GM12878 (cell line): ENCODE results near the gene NR2C2AP. TPM values are rescaled to one million over a fixed set of nuclear protein-coding genes. Genes with fewer than 3 reads are reported as not detected.

Experiments
- ATAC-seq: fragments of 200-7000 bp; cut with Tn5 transposase; 3 replicates; pipeline ENCODE4 v1.9.1; 2020; ENCODE audit warnings: mild to moderate bottlenecking, moderate library complexity
- BruUV-seq: library from RNA; stranded (reverse); fragments of 400-500 nt; replicated peaks from 2 replicates; lab custom pipeline; 2021; lab: Mats Ljungman, UMichigan
- CTCF ChIA-PET: fragments of 300-600 bp; sonication (Branson Sonifier 250); formaldehyde crosslinking; extraction: SDS; loops from one replicate; lab custom pipeline; 2021; ENCODE audit warnings: inconsistent platforms; lab: Yijun Ruan, JAX
- POLR2A ChIA-PET: fragments of 350-600 bp; formaldehyde crosslinking; extraction: SDS; loops from one replicate; lab custom pipeline; 2021; ENCODE audit warnings: inconsistent platforms; lab: Charles Lee
- RAD21 ChIA-PET: fragments of 300-600 bp; sonication (Branson Sonifier 250); formaldehyde crosslinking; loops from one replicate; lab custom pipeline; 2023; ENCODE audit warnings: antibody characterized with exemption; ENCODE audit not compliant: unreplicated experiment; lab: Charles Lee
- SMC1A ChIA-PET: fragments of 300-600 bp; sonication (Branson Sonifier 250); formaldehyde crosslinking; loops from one replicate; lab custom pipeline; 2023; ENCODE audit not compliant: unreplicated experiment, uncharacterized antibody; lab: Charles Lee
- DNase-seq: peaks from one replicate; pipeline ENCODE4 v3.0.0-alpha.2; 2011; ENCODE audit warnings: low read depth, low spot score
- FAIRE-seq: peaks from 3 replicates; lab custom pipeline; 2011; peaks lifted over from hg19 to GRCh38; lab: Jason Lieb, UNC
- H2AFZ ChIP-seq: 2 replicates; pipeline ENCODE4 v1.6.0; 2011; ENCODE audit warnings: low read depth, low read length, control low read depth; ENCODE audit not compliant: control insufficient read depth
- H3K27ac ChIP-seq: 2 replicates; pipeline ENCODE4 v1.5.1; 2011; ENCODE audit warnings: control low read depth; ENCODE audit not compliant: control insufficient read depth, insufficient read depth
- H3K27me3 ChIP-seq, 2 experiments: replicated peaks in 1 of 2; 2 replicates each; pipeline versions ENCODE4 v1.6.0 to v1.6.1; 2011; ENCODE audit warnings: low read length in 1 of 2; ENCODE audit not compliant: control insufficient read depth in 2 of 2, insufficient read depth in 2 of 2
- H3K36me3 ChIP-seq, 2 experiments: 2 replicates each; pipeline ENCODE4 v1.5.1; 2011; ENCODE audit warnings: low read length in 1 of 2; ENCODE audit not compliant: control insufficient read depth in 2 of 2, insufficient read depth in 2 of 2
- H3K4me1 ChIP-seq: 2 replicates; pipeline ENCODE4 v1.6.1; 2011; ENCODE audit warnings: mild to moderate bottlenecking, low read length, moderate library complexity, mixed read lengths; ENCODE audit not compliant: control insufficient read depth, insufficient read depth
- H3K4me2 ChIP-seq: 2 replicates; pipeline ENCODE4 v1.6.0; 2011; ENCODE audit warnings: control low read depth; ENCODE audit not compliant: control insufficient read depth, insufficient read depth
- H3K4me3 ChIP-seq: fragments of 200-600 bp; sonication (generic); 2 replicates; pipeline ENCODE4 v1.5.1; 2016
- H3K79me2 ChIP-seq: 2 replicates; pipeline ENCODE4 v1.6.0; 2011; ENCODE audit warnings: low read length; ENCODE audit not compliant: control insufficient read depth, insufficient read depth
- H3K9ac ChIP-seq: 2 replicates; pipeline ENCODE4 v1.8.0; 2011; ENCODE audit warnings: low read length, control low read depth, mixed read lengths; ENCODE audit not compliant: control insufficient read depth, insufficient read depth
- H3K9me3 ChIP-seq: replicated peaks from 3 replicates; pipeline ENCODE4 v1.5.1; 2011; ENCODE audit warnings: mild to moderate bottlenecking, low read length; ENCODE audit not compliant: control insufficient read depth, insufficient read depth
- H4K20me1 ChIP-seq: 2 replicates; pipeline ENCODE4 v1.6.0; 2011; ENCODE audit not compliant: control insufficient read depth, insufficient read depth
- ASH2L ChIP-seq: fragments of 300-600, 200-600 bp; sonication (generic); IDR thresholded peaks from 2 replicates; pipeline ENCODE4 v1.6.1; 2017; ENCODE audit warnings: low read depth, mild to moderate bottlenecking, borderline replicate concordance
- BMI1 ChIP-seq: fragments of 450-650 bp; IDR thresholded peaks from 2 replicates; pipeline ENCODE4 v1.6.1; 2016; ENCODE audit warnings: mild to moderate bottlenecking, moderate library complexity, borderline replicate concordance
- CREM ChIP-seq: IDR thresholded peaks from 2 replicates; pipeline ENCODE4 v1.6.1; 2014; ENCODE audit warnings: antibody characterized with exemption, low read depth
- FOS ChIP-seq: IDR thresholded peaks from 3 replicates; pipeline ENCODE4 v1.6.1; 2011; ENCODE audit warnings: borderline replicate concordance; ENCODE audit not compliant: insufficient read length; ENCODE audit errors: extremely low read depth
- HCFC1 ChIP-seq: fragments of 150-350 bp; IDR thresholded peaks from 2 replicates; pipeline ENCODE4 v1.6.1; 2014; ENCODE audit warnings: low read length
- JUND ChIP-seq: IDR thresholded peaks from 2 replicates; pipeline ENCODE4 v1.6.1; 2012; ENCODE audit warnings: low read depth, mild to moderate bottlenecking, low read length, improper control_type of control experiment, moderate library complexity
- NFYA ChIP-seq: IDR thresholded peaks from 2 replicates; pipeline ENCODE4 v1.6.1; 2011; ENCODE audit warnings: low read depth, mild to moderate bottlenecking, low read length, improper control_type of control experiment, borderline replicate concordance
- NFYB ChIP-seq: IDR thresholded peaks from 2 replicates; pipeline ENCODE4 v1.6.1; 2011; ENCODE audit warnings: low read depth, mild to moderate bottlenecking, low read length, improper control_type of control experiment, moderate library complexity; ENCODE audit not compliant: insufficient read depth
- PAX5 ChIP-seq: IDR thresholded peaks from 2 replicates; pipeline ENCODE4 v1.6.1; 2011; ENCODE audit warnings: low read depth, low read length, borderline replicate concordance
- SKIL ChIP-seq: fragments of 450-650 bp; IDR thresholded peaks from 2 replicates; pipeline ENCODE4 v1.6.1; 2017; ENCODE audit warnings: mild to moderate bottlenecking, low read depth, inconsistent platforms; ENCODE audit not compliant: poor library complexity, severe bottlenecking
- SMARCA5 ChIP-seq: fragments of 450-650 bp; IDR thresholded peaks from 2 replicates; pipeline ENCODE4 v1.6.1; 2017; ENCODE audit warnings: mild to moderate bottlenecking
- SP1 ChIP-seq: IDR thresholded peaks from one replicate; pipeline ENCODE4 v1.6.1; 2011; ENCODE audit warnings: low read depth, low read length
- WRNIP1 ChIP-seq: IDR thresholded peaks from 2 replicates; pipeline ENCODE4 v1.6.1; 2011; ENCODE audit warnings: low read depth, low read length, improper control_type of control experiment, borderline replicate concordance
- WGBS: methylation state at CpG from one replicate; pipeline ENCODE4 v1.1.6; 2016; ENCODE audit warnings: low lambda C conversion rate; ENCODE audit not compliant: insufficient replicate concordance, insufficient coverage; ENCODE audit errors: missing lambda C conversion rate; 5-methylcytosine and 5-hydroxymethylcytosine counted together
- in situ Hi-C: fragments of 300-500 bp; cut with MboI; formaldehyde crosslinking; loops from 9 replicates; pipeline ENCODE4 v1.14.3; 2018; ENCODE audit warnings: mixed read lengths
- intact Hi-C: fragments of 100-400 bp; cut with micrococcal nuclease; formaldehyde crosslinking; loops from one replicate; pipeline ENCODE4 v1.14.2; 2022; ENCODE audit not compliant: unreplicated experiment
- polyA plus RNA-seq, 11 experiments: library from polyadenylated mRNA; depleted of rRNA in 4 of 11; unstranded in 6 of 11; stranded (reverse) in 5 of 11; fragments of >200 nt; fragmentation: Nextera tagmentation in 4 of 11; fragmentation: Illumina TruSeq in 1 of 11; extraction: Ambion mirVana in 4 of 11; extraction: Trizol in 1 of 11; gene quantifications; 1 replicate in 1 of 11; 2 replicates in 10 of 11; pipeline versions ENCODE4 v1.2.1 to v1.2.3, GENCODE V29; 2011 to 2016; ENCODE audit warnings: inconsistent platforms in 2 of 11, missing spikeins in 2 of 11, low read depth in 1 of 11
- total RNA-seq, 4 experiments: library from RNA; depleted of rRNA in 3 of 4; stranded (reverse); fragments of >200 nt in 3 of 4; fragmentation: Illumina TruSeq in 1 of 4; extraction: Trizol in 1 of 4; gene quantifications; 2 replicates each; pipeline versions ENCODE4 v1.2.1 to v1.2.3, GENCODE V29; 2013 to 2021
- TF ChIP-seq, protein P1 (sequence below), 3 experiments: IDR thresholded peaks in 2 of 3; conservative IDR thresholded peaks in 1 of 3; 2 replicates each; pipeline ENCODE4 v1.5.1; 2011; ENCODE audit warnings: low read depth in 3 of 3, low read length in 3 of 3, mild to moderate bottlenecking in 3 of 3, control low read depth in 2 of 3, moderate library complexity in 2 of 3, inconsistent platforms in 1 of 3, mixed read lengths in 1 of 3; ENCODE audit not compliant: control insufficient read depth in 2 of 3, insufficient read depth in 1 of 3; ENCODE audit errors: extremely low read depth in 1 of 3
- TF ChIP-seq, protein P2 (sequence below): fragments of 450-650 bp; IDR thresholded peaks from 2 replicates; pipeline ENCODE4 v1.6.1; 2014; ENCODE audit warnings: mild to moderate bottlenecking

The NR2C2AP gene
- total and polyA plus RNA-seq, 10 of the 15 experiments (the other 5 are each of a cell fraction or from before 2014, with no cell fraction given): 21.5 to 44.8 (median 28.1) TPM

GRCh38 chr19:19218911-19219310 is 15.7 kb upstream of the NR2C2AP start:
- CTCF ChIA-PET: no interaction called here
- in situ Hi-C loops (no loop called here), intact Hi-C loops (no loop called here)
- H3K79me2 ChIP-seq: no peaks in the 10 kb centered on the region
- H2AFZ ChIP-seq: no peak overlapping the region
- H3K27me3 ChIP-seq: no peaks in the 10 kb centered on the region
- H4K20me1 ChIP-seq: no peaks in the 10 kb centered on the region
- no TSS peak for BruUV-seq
- H3K4me1 ChIP-seq: peaks cover 7% of the 10 kb centered on the region; the same call in 1 of the 2 replicates
- TF ChIP-seq FOS: no peak
- no peak for TF ChIP-seq WRNIP1
- TF ChIP-seq, protein P1, sequence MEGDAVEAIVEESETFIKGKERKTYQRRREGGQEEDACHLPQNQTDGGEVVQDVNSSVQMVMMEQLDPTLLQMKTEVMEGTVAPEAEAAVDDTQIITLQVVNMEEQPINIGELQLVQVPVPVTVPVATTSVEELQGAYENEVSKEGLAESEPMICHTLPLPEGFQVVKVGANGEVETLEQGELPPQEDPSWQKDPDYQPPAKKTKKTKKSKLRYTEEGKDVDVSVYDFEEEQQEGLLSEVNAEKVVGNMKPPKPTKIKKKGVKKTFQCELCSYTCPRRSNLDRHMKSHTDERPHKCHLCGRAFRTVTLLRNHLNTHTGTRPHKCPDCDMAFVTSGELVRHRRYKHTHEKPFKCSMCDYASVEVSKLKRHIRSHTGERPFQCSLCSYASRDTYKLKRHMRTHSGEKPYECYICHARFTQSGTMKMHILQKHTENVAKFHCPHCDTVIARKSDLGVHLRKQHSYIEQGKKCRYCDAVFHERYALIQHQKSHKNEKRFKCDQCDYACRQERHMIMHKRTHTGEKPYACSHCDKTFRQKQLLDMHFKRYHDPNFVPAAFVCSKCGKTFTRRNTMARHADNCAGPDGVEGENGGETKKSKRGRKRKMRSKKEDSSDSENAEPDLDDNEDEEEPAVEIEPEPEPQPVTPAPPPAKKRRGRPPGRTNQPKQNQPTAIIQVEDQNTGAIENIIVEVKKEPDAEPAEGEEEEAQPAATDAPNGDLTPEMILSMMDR (IDR thresholded peaks at IDR 0.05 in 2 of 3, conservative IDR thresholded peaks at IDR 0.05 in 1 of 3; ENCODE audit: control insufficient read depth in 2 of 3, extremely low read depth in 1 of 3, insufficient read depth in 1 of 3, low read depth in 3 of 3, low read length in 3 of 3): no peak
- TF ChIP-seq SMARCA5: no peak
- TF ChIP-seq BMI1: no peak
- no peak for TF ChIP-seq SP1
- no peak for TF ChIP-seq NFYB
- TF ChIP-seq HCFC1: no peak
- TF ChIP-seq PAX5: no peak
- TF ChIP-seq, protein P2, sequence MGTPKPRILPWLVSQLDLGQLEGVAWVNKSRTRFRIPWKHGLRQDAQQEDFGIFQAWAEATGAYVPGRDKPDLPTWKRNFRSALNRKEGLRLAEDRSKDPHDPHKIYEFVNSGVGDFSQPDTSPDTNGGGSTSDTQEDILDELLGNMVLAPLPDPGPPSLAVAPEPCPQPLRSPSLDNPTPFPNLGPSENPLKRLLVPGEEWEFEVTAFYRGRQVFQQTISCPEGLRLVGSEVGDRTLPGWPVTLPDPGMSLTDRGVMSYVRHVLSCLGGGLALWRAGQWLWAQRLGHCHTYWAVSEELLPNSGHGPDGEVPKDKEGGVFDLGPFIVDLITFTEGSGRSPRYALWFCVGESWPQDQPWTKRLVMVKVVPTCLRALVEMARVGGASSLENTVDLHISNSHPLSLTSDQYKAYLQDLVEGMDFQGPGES: no peak
- no peak for TF ChIP-seq JUND
- TF ChIP-seq ASH2L: no peak
- TF ChIP-seq SKIL: no peak
- no peak for TF ChIP-seq CREM
- TF ChIP-seq NFYA: no peak
- POLR2A ChIA-PET: interaction anchor here (0.7 kb wide), 1 partner anchor 108 kb away, joined by 3 read pairs; no protein-coding TSS in a partner anchor
- H3K4me3 ChIP-seq: no peak overlapping the region
- 64% methylated on average over 19 of the region's 21 CpGs for WGBS
- no peaks in the 10 kb centered on the region for H3K36me3 ChIP-seq
- DNase-seq (no peak), ATAC-seq (no peak), FAIRE-seq (no peak)
- no peak overlapping the region for H3K4me2 ChIP-seq
- SMC1A ChIA-PET: no interaction called here
- no peak overlapping the region for H3K27ac ChIP-seq
- RAD21 ChIA-PET: no interaction called here
- 0 out of 3 replicates have a peak, but pooled peaks cover 2% of the 10 kb centered on the region for H3K9me3 ChIP-seq
- no peak overlapping the region for H3K9ac ChIP-seq
